K562 (cell line): ENCODE data around the gene CST3. TPM values are rescaled to one million over a fixed set of nuclear protein-coding genes. Genes with fewer than 3 reads are reported as not detected.

Experiments
- ATAC-seq: fragments of 200-7000 bp; cut with Tn5 transposase; 3 replicates; pipeline ENCODE4 v1.9.1; 2020; ENCODE audit warnings: moderate library complexity
- BruUV-seq: library from RNA; stranded (reverse); fragments of 400-500 nt; replicated peaks from 2 replicates; lab custom pipeline; 2021; lab: Mats Ljungman, UMichigan
- CTCF ChIA-PET: fragments of 300-600 bp; formaldehyde crosslinking; extraction: SDS; loops from one replicate; lab custom pipeline; 2021; ENCODE audit warnings: low intra/inter-chr PET ratio; lab: Yijun Ruan, JAX
- POLR2A ChIA-PET: fragments of 300-600, 350-650 bp; sonication (Branson Sonifier 250); formaldehyde crosslinking; extraction: SDS; loops from one replicate; lab custom pipeline; 2021; ENCODE audit warnings: antibody characterized with exemption, inconsistent platforms; lab: Yijun Ruan, JAX
- DNase-seq, 4 experiments: peaks; one replicate each; pipeline versions ENCODE4 v3.0.0 to v3.0.0-alpha.2; 2011 to 2018; ENCODE audit warnings: low spot score in 3 of 4, mixed read lengths in 3 of 4; ENCODE audit errors: extremely low read depth in 1 of 4
- FAIRE-seq: peaks from 2 replicates; lab custom pipeline; 2011; peaks lifted over from hg19 to GRCh38; lab: Jason Lieb, UNC
- H2AFZ ChIP-seq: 2 replicates; pipeline ENCODE4 v1.6.0; 2011; ENCODE audit warnings: low read depth, low read length, control low read depth, inconsistent platforms
- H3K27ac ChIP-seq: fragments of 200-600 bp; 3 replicates; pipeline ENCODE4 v1.8.0; 2011; ENCODE audit warnings: low read depth, mild to moderate bottlenecking, control low read depth, inconsistent platforms, low read length, moderate library complexity, mixed read lengths; ENCODE audit errors: extremely low read depth
- H3K27me3 ChIP-seq, 2 experiments: fragments of 300-600 bp in 1 of 2; 2 replicates in 1 of 2; 3 replicates in 1 of 2; pipeline versions ENCODE4 v1.6.0 to v1.8.0; 2011; ENCODE audit warnings: inconsistent platforms in 2 of 2, low read length in 2 of 2, mild to moderate bottlenecking in 1 of 2, mixed read lengths in 1 of 2, moderate library complexity in 1 of 2; ENCODE audit not compliant: control insufficient read depth in 2 of 2, insufficient read depth in 2 of 2
- H3K36me3 ChIP-seq: fragments of 300-600 bp; 3 replicates; pipeline ENCODE4 v1.8.0; 2011; ENCODE audit warnings: mild to moderate bottlenecking, low read length, inconsistent platforms; ENCODE audit not compliant: control insufficient read depth, insufficient read depth
- H3K4me1 ChIP-seq, 2 experiments: fragments of 200-600 bp in 1 of 2; replicated peaks in 1 of 2; 2 replicates in 1 of 2; 3 replicates in 1 of 2; pipeline versions ENCODE4 v1.5.1 to v1.8.0; 2011; ENCODE audit warnings: inconsistent platforms in 2 of 2, low read length in 2 of 2, mild to moderate bottlenecking in 1 of 2, mixed read lengths in 1 of 2, moderate library complexity in 1 of 2; ENCODE audit not compliant: control insufficient read depth in 2 of 2, insufficient read depth in 2 of 2
- H3K4me2 ChIP-seq: 2 replicates; pipeline ENCODE4 v1.6.1; 2011; ENCODE audit warnings: low read length, control low read depth, inconsistent platforms, mixed read lengths; ENCODE audit not compliant: insufficient read depth
- H3K4me3 ChIP-seq: fragments of 200-600 bp; sonication (generic), shearing (Covaris generic); 2 replicates; pipeline ENCODE4 v1.5.1; 2016; ENCODE audit warnings: control low read depth, inconsistent platforms
- H3K79me2 ChIP-seq: fragments of 200-600 bp; 3 replicates; pipeline ENCODE4 v1.8.0; 2011; ENCODE audit warnings: low read length, inconsistent platforms; ENCODE audit not compliant: control insufficient read depth, insufficient read depth
- H3K9ac ChIP-seq, 2 experiments: 2 replicates each; pipeline versions ENCODE4 v1.6.0 to v1.6.1; 2011; ENCODE audit warnings: low read depth in 2 of 2, low read length in 2 of 2, control low read depth in 1 of 2, inconsistent platforms in 1 of 2, mild to moderate bottlenecking in 1 of 2, mixed read lengths in 1 of 2; ENCODE audit not compliant: insufficient read depth in 1 of 2
- H3K9me1 ChIP-seq: one replicate; pipeline ENCODE4 v1.6.0; 2011; ENCODE audit warnings: inconsistent platforms, mild to moderate bottlenecking, low read length, moderate library complexity; ENCODE audit not compliant: control insufficient read depth, insufficient read depth
- H3K9me3 ChIP-seq: replicated peaks from 2 replicates; pipeline ENCODE4 v1.5.1; 2011; ENCODE audit warnings: low read depth, low read length, inconsistent platforms; ENCODE audit not compliant: control insufficient read depth, insufficient read depth
- H4K20me1 ChIP-seq: replicated peaks from 2 replicates; pipeline ENCODE4 v1.6.1; 2011; ENCODE audit warnings: low read length, inconsistent platforms, mixed read lengths; ENCODE audit not compliant: control insufficient read depth, insufficient read depth
- CREB1 ChIP-seq, 2 experiments: sonication (generic) in 1 of 2; formaldehyde crosslinking in 1 of 2; IDR thresholded peaks; 2 replicates each; pipeline versions ENCODE4 v1.6.1 to v1.8.0; 2012 to 2022; ENCODE audit warnings: inconsistent platforms in 1 of 2, mild to moderate bottlenecking in 1 of 2, missing genetic modification reagents in 1 of 2, moderate library complexity in 1 of 2
- ELF1 ChIP-seq: fragments of 200-800 bp; sonication (Bioruptor generic); IDR thresholded peaks from 2 replicates; pipeline ENCODE4 v1.6.1; 2016; ENCODE audit warnings: missing genetic modification characterization, missing compliant biosample characterization
- EZH2 ChIP-seq: IDR thresholded peaks from 2 replicates; pipeline ENCODE4 v1.6.1; 2012; ENCODE audit warnings: low read depth, mild to moderate bottlenecking, inconsistent platforms, low read length, borderline replicate concordance
- GATAD2A ChIP-seq: fragments of 450-650 bp; IDR thresholded peaks from 2 replicates; pipeline ENCODE4 v1.6.1; 2017
- ID3 ChIP-seq, 2 experiments: fragments of 250-450 bp in 1 of 2; fragments of 450-650 bp in 1 of 2; sonication (Bioruptor Pico) in 1 of 2; IDR thresholded peaks; 2 replicates each; pipeline versions ENCODE4 v1.6.1 to v1.8.0; 2016 to 2021; ENCODE audit warnings: mild to moderate bottlenecking in 2 of 2, moderate library complexity in 2 of 2, missing compliant biosample characterization in 1 of 2, missing genetic modification characterization in 1 of 2
- ILK ChIP-seq: fragments of 450-650 bp; IDR thresholded peaks from 2 replicates; pipeline ENCODE4 v1.6.1; 2016; ENCODE audit warnings: missing genetic modification characterization, low read depth, mild to moderate bottlenecking, missing compliant biosample characterization, moderate library complexity, borderline replicate concordance
- MAZ ChIP-seq, 2 experiments: fragments of 450-650 bp in 1 of 2; sonication (generic) in 1 of 2; formaldehyde crosslinking; IDR thresholded peaks in 1 of 2; conservative IDR thresholded peaks in 1 of 2; 2 replicates each; pipeline versions ENCODE4 v1.4.0 to v1.5.0; 2020; ENCODE audit warnings: mild to moderate bottlenecking in 1 of 2, missing genetic modification reagents in 1 of 2
- POLR2B ChIP-seq: fragments of 450-650 bp; IDR thresholded peaks from 2 replicates; pipeline ENCODE4 v1.6.1; 2018; ENCODE audit warnings: low read depth; ENCODE audit not compliant: partially characterized antibody
- RAD21 ChIP-seq, 2 experiments: fragments of 250-450 bp in 1 of 2; fragments of 450-650 bp in 1 of 2; sonication (Bioruptor Pico) in 1 of 2; formaldehyde crosslinking in 1 of 2; IDR thresholded peaks in 1 of 2; conservative IDR thresholded peaks in 1 of 2; 2 replicates each; pipeline versions ENCODE4 v1.4.0 to v1.8.0; 2020 to 2022; ENCODE audit warnings: mild to moderate bottlenecking in 2 of 2, moderate library complexity in 1 of 2
- TCF15 ChIP-seq: fragments of 250-450 bp; sonication (Bioruptor Pico); IDR thresholded peaks from 2 replicates; pipeline ENCODE4 v1.8.0; 2022; ENCODE audit warnings: moderate library complexity, mild to moderate bottlenecking, inconsistent platforms
- TFAM ChIP-seq: fragments of 250-450 bp; sonication (Bioruptor Pico); conservative IDR thresholded peaks from 2 replicates; pipeline ENCODE4 v1.5.0; 2021; ENCODE audit warnings: mild to moderate bottlenecking, moderate library complexity
- TRIM28 ChIP-seq: fragments of 450-650 bp; IDR thresholded peaks from 2 replicates; pipeline ENCODE4 v1.6.1; 2017
- U2AF2 ChIP-seq: fragments of 200-400 bp; formaldehyde crosslinking; optimal IDR thresholded peaks from 2 replicates; pipeline ENCODE3; 2017; ENCODE audit warnings: low read depth, mild to moderate bottlenecking, low read length
- ZNF280A ChIP-seq: fragments of 450-650 bp; IDR thresholded peaks from 2 replicates; pipeline ENCODE4 v1.6.1; 2018; ENCODE audit warnings: mild to moderate bottlenecking, low read depth; ENCODE audit not compliant: partially characterized antibody
- ZNF311 ChIP-seq: fragments of 250-450 bp; sonication (Bioruptor Pico); IDR thresholded peaks from 2 replicates; pipeline ENCODE4 v1.4.0; 2020; ENCODE audit warnings: mild to moderate bottlenecking, moderate library complexity
- ZNF518B ChIP-seq: fragments of 250-450 bp; sonication (Bioruptor Pico); IDR thresholded peaks from 2 replicates; pipeline ENCODE4 v1.5.0; 2021; ENCODE audit warnings: mild to moderate bottlenecking, moderate library complexity
- WGBS: fragments of 100-300 bp; shearing (Covaris generic); methylation state at CpG from one replicate; pipeline ENCODE4 v1.1.6; 2016; ENCODE audit warnings: low coverage, mixed read lengths; ENCODE audit not compliant: insufficient coverage; ENCODE audit errors: missing lambda C conversion rate; 5-methylcytosine and 5-hydroxymethylcytosine counted together
- in situ Hi-C: fragments of 300-500 bp; cut with MboI; formaldehyde crosslinking; loops from 4 replicates; pipeline ENCODE4 v1.15.0; 2018; ENCODE audit warnings: inconsistent platforms, mixed read lengths
- intact Hi-C: fragments of 100-400 bp; cut with micrococcal nuclease; formaldehyde crosslinking; loops from 2 replicates; pipeline ENCODE4 v1.14.2; 2022
- polyA plus RNA-seq, 8 experiments: library from polyadenylated mRNA; depleted of rRNA in 4 of 8; stranded (reverse) in 5 of 8; unstranded in 3 of 8; fragments of >200 nt; fragmentation: Nextera tagmentation in 2 of 8; fragmentation: Illumina TruSeq in 1 of 8; extraction: Ambion mirVana in 2 of 8; extraction: Trizol in 1 of 8; gene quantifications; 2 replicates each; pipeline versions ENCODE4 v1.2.1 to v1.2.3, GENCODE V29; 2011 to 2014; ENCODE audit warnings: inconsistent platforms in 1 of 8, missing spikeins in 1 of 8
- total RNA-seq, 7 experiments: library from RNA; depleted of rRNA in 6 of 7; stranded (reverse); fragments of >200 nt in 6 of 7; fragmentation: Illumina TruSeq in 2 of 7; extraction: Trizol in 2 of 7; gene quantifications; 2 replicates each; pipeline versions ENCODE4 v1.2.1 to v1.2.3, GENCODE V29; 2011 to 2021; ENCODE audit warnings: low replicate concordance in 1 of 7

Gene CST3
- total and polyA plus RNA-seq, 9 of the 15 experiments (the other 6 are each of a cell fraction or from before 2014, with no cell fraction given) = 8.7 to 113 (median 48.5) TPM

DNA sequence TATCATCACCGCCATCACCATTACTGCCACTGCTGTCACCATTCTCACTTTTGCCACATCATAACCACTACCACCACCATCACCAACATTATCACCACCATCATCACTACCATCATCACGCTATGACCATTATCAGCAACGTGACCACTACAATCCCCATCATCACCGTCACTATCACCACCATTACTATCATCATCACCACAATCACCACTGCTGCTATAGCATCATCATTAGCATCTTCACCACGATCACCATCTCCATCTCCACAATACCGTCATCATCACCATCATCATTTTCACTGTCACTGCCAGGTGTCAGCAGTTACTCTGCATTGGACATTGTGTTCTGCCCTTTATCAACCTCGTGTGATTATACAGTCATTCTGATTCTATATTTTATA lies 32.1 kb upstream of the CST3 start (continued):
- TF ChIP-seq ID3 (CRISPR knock-in tag; IDR thresholded peaks at IDR 0.05) (no peak), ID3 (tag; IDR thresholded peaks at IDR 0.05) (no peak), POLR2B (no peak), ZNF311 (CRISPR knock-in tag) (no peak), TFAM (CRISPR knock-in tag) (no peak), ZNF518B (no peak), RAD21 (CRISPR knock-in tag; conservative IDR thresholded peaks at IDR 0.05 in 1 of 2, IDR thresholded peaks at IDR 0.05 in 1 of 2) (no peak)

GRCh38 chr20:23669327-23669726 lies 31.6 kb upstream of the CST3 start:
- in situ Hi-C loops = loop anchor here (5.0 kb wide), 1 partner anchor 1248 kb away; no protein-coding TSS in a partner anchor
- no peaks in the 10 kb centered on the region for H3K79me2 ChIP-seq
- POLR2A ChIA-PET = no interaction called here
- WGBS = no CpG with 5 or more reads among the region's 1 CpG
- no peak for FAIRE-seq
- H3K9me3 ChIP-seq = no peaks in the 10 kb centered on the region
- no peaks in the 10 kb centered on the region for H3K4me1 ChIP-seq
- no peak overlapping the region for H3K4me3 ChIP-seq
- H3K9ac ChIP-seq = no peak overlapping the region
- no peak for ATAC-seq
- no peaks in the 10 kb centered on the region for H3K27me3 ChIP-seq
- BruUV-seq = no TSS peak
- H4K20me1 ChIP-seq = no peaks in the 10 kb centered on the region
- no peak for DNase-seq
- H3K36me3 ChIP-seq = no peaks in the 10 kb centered on the region
- H3K27ac ChIP-seq = no peak overlapping the region
- H3K4me2 ChIP-seq = no peak overlapping the region
- no peak overlapping the region for H2AFZ ChIP-seq
- CTCF ChIA-PET = no interaction called here
- intact Hi-C loops = no loop called here
- H3K9me1 ChIP-seq = no peaks in the 10 kb centered on the region
- TF ChIP-seq ZNF280A (no peak), TRIM28 (no peak), EZH2 (no peak), U2AF2 (no peak), TCF15 (CRISPR knock-in tag) (no peak), MAZ (CRISPR knock-in tag; conservative IDR thresholded peaks at IDR 0.05 in 1 of 2, IDR thresholded peaks at IDR 0.05 in 1 of 2) (no peak), ELF1 (no peak), CREB1 (IDR thresholded peaks at IDR 0.05) (no peak), CREB1 (CRISPR knock-in tag; IDR thresholded peaks at IDR 0.05) (no peak), ILK (tag) (no peak), GATAD2A (no peak)
